Lung (tissue), 12 donors: Measurements from ENCODE around the gene CD22. TPM values are rescaled to one million over a fixed set of nuclear protein-coding genes. Genes with fewer than 3 reads are reported as not detected.

Experiments
- ATAC-seq: fragments of 200-7000 bp; cut with Tn5 transposase; one replicate; pipeline ENCODE4 v1.9.1; 2020; ENCODE audit warnings: moderate number of reproducible peaks; ENCODE audit not compliant: insufficient read depth, low FRiP score
- DNase-seq, 3 donors: peaks; one replicate each; pipeline ENCODE4 v3.0.0-alpha.2; 2013 to 2017
- H3K27ac ChIP-seq, 2 donors: one replicate each; pipeline ENCODE4 v1.5.1; 2013; ENCODE audit warnings: mild to moderate bottlenecking in 2 of 2, moderate library complexity in 2 of 2, control low read depth in 1 of 2, inconsistent platforms in 1 of 2, low read depth in 1 of 2, low read length in 1 of 2
- H3K27me3 ChIP-seq, 3 donors: one replicate each; pipeline ENCODE4 v1.5.1; 2013; ENCODE audit warnings: low read length in 2 of 3; ENCODE audit not compliant: control insufficient read depth in 3 of 3, insufficient read depth in 3 of 3
- H3K36me3 ChIP-seq, 4 donors: one replicate each; pipeline ENCODE4 v1.5.1; 2013; ENCODE audit warnings: low read length in 4 of 4, mild to moderate bottlenecking in 1 of 4, moderate library complexity in 1 of 4; ENCODE audit not compliant: control insufficient read depth in 4 of 4, insufficient read depth in 4 of 4
- H3K4me1 ChIP-seq, 5 donors: one replicate each; pipeline ENCODE4 v1.5.1; 2013; ENCODE audit warnings: low read length in 5 of 5, mild to moderate bottlenecking in 2 of 5, moderate library complexity in 1 of 5; ENCODE audit not compliant: control insufficient read depth in 5 of 5, insufficient read depth in 5 of 5
- H3K4me3 ChIP-seq: one replicate; pipeline ENCODE4 v1.5.1; 2013; ENCODE audit warnings: mild to moderate bottlenecking, control low read depth, moderate library complexity
- H3K9ac ChIP-seq, 2 donors: one replicate each; pipeline ENCODE4 v1.5.1; 2013; ENCODE audit warnings: low read length in 2 of 2, control low read depth in 1 of 2; ENCODE audit not compliant: insufficient read depth in 1 of 2
- H3K9me3 ChIP-seq, 4 donors: one replicate each; pipeline ENCODE4 v1.5.1; 2013; ENCODE audit warnings: low read length in 3 of 4, mild to moderate bottlenecking in 1 of 4, moderate library complexity in 1 of 4; ENCODE audit not compliant: control insufficient read depth in 4 of 4, insufficient read depth in 3 of 4
- CTCF ChIP-seq: IDR thresholded peaks from 2 replicates; pipeline ENCODE4 v1.5.1; 2012; ENCODE audit warnings: mild to moderate bottlenecking; ENCODE audit errors: control extremely low read depth, extremely low read depth
- WGBS, 2 donors: extraction: QIAGEN DNeasy Blood & Tissue Kit; methylation state at CpG; one replicate each; pipeline ENCODE4 v1.1.7; 2013; 5-methylcytosine and 5-hydroxymethylcytosine counted together
- polyA plus RNA-seq, 2 donors: library from polyadenylated mRNA; stranded (reverse); fragments of 200-250 nt; gene quantifications; one replicate each; pipeline ENCODE4 v1.2.1, GENCODE V29; 2013
- total RNA-seq, 2 donors: library from RNA; depleted of rRNA in 1 of 2; stranded (reverse); fragments of >200 nt in 1 of 2; gene quantifications; one replicate each; pipeline ENCODE4 v1.2.1, GENCODE V29; 2014 to 2021
- donor health status: control.
- donor health status: control.
- donor health status: Bipolar disorder and iron deficiency.
- donor health status: healthy.
- donor health status: DM: yes; HTN: yes; CAD: no.

Gene CD22
- total and polyA plus RNA-seq, 4 donors = 4.7 to 53.8 (median 30.7) TPM

- ATAC-seq = no peak
- no peak for DNase-seq
- Histone ChIP-seq H3K36me3 (no peaks in the 10 kb centered on the region), H3K9me3 (peaks cover 0 to 1% (median 0%) of the 10 kb centered on the region in 4 donors), H3K9ac (no peak overlapping the region), H3K27ac (no peak overlapping the region), H3K4me3 (no peak overlapping the region), H3K27me3 (no peaks in the 10 kb centered on the region), H3K4me1 (peaks cover 0 to 35% (median 21%) of the 10 kb centered on the region in 5 donors)
- WGBS, 2 donors = 46 to 64% methylated on average over 6 of the region's 6 CpGs
- no peak for TF ChIP-seq CTCF
Measured at GRCh38 chr19:35305181-35305580, 23.8 kb upstream of the CD22 start.

GRCh38 chr19:35306473-35307246 lies 22.3 kb upstream of the CD22 start:
- DNase-seq (no peak), ATAC-seq (no peak)
- peaks cover 0 to 45% (median 25%) of the 10 kb centered on the region in 5 donors for H3K4me1 ChIP-seq
- no peaks in the 10 kb centered on the region for H3K27me3 ChIP-seq
- no peak for TF ChIP-seq CTCF
- no peak overlapping the region for H3K4me3 ChIP-seq
- 83 to 88% methylated on average over 20 of the region's 20 CpGs for WGBS, 2 donors
- H3K9ac ChIP-seq = no peak overlapping the region
- H3K36me3 ChIP-seq = no peaks in the 10 kb centered on the region
- peaks cover 0 to 3% (median 0%) of the 10 kb centered on the region in 4 donors for H3K9me3 ChIP-seq
- H3K27ac ChIP-seq = no peak overlapping the region

GRCh38 chr19:35307931-35308330 lies 21.1 kb upstream of the CD22 start:
- TF ChIP-seq CTCF = no peak
- Histone ChIP-seq H3K4me1 (peaks cover 0 to 49% (median 25%) of the 10 kb centered on the region in 5 donors), H3K27me3 (no peaks in the 10 kb centered on the region), H3K4me3 (no peak overlapping the region), H3K9me3 (peaks cover 0 to 3% (median 0%) of the 10 kb centered on the region in 4 donors), H3K27ac (no peak overlapping the region), H3K36me3 (no peaks in the 10 kb centered on the region), H3K9ac (no peak overlapping the region)
- WGBS, 2 donors = 78 to 82% methylated on average over 10 of the region's 10 CpGs
- peak; percentile 53 to 79 (median 75) for DNase-seq
- no peak for ATAC-seq
